NCI-H128 (cell line): ENCODE results near the gene CPSF4L.

ENCODE experiments used
- DNase-seq: peaks from one replicate; lab custom pipeline; 2025; ENCODE audit not compliant: unreplicated experiment; lab: John Stamatoyannopoulos, UW

The CPSF4L gene

GRCh38 chr17:73232587-73233373, 28.9 kb downstream of the CPSF4L start:
- DNase-seq = no peak

GRCh38 chr17:73231841-73232586, 29.7 kb downstream of the CPSF4L start:
- peak; percentile 80 for DNase-seq

- DNase-seq = no peak
Measured at GRCh38 chr17:73231395-73231794, 30.3 kb downstream of the CPSF4L start.

GRCh38 chr17:73230088-73230487, 31.6 kb downstream of the CPSF4L start:
- DNase-seq = no peak

GRCh38 chr17:73228748-73229236, 32.9 kb downstream of the CPSF4L start:
- no peak for DNase-seq

- DNase-seq = no peak
Measured at GRCh38 chr17:73227944-73228343, 33.7 kb downstream of the CPSF4L start.

GRCh38 chr17:73227379-73227778, 34.3 kb downstream of the CPSF4L start:
- DNase-seq = no peak

- DNase-seq = no peak
Measured at GRCh38 chr17:73226556-73227172, 35.0 kb downstream of the CPSF4L start.

- DNase-seq = no peak
Measured at GRCh38 chr17:73224663-73225305, 36.9 kb downstream of the CPSF4L start.

- no peak for DNase-seq
Measured at GRCh38 chr17:73224237-73224636, 37.4 kb downstream of the CPSF4L start.

- no peak for DNase-seq
Measured at GRCh38 chr17:73223626-73224230, 38.0 kb downstream of the CPSF4L start.

- DNase-seq = no peak
Measured at GRCh38 chr17:73215447-73215846, 46.2 kb downstream of the CPSF4L start.

- DNase-seq = no peak
Measured at GRCh38 chr17:73214851-73215250, 46.8 kb downstream of the CPSF4L start.

GRCh38 chr17:73214008-73214407, 47.7 kb downstream of the CPSF4L start:
- DNase-seq = no peak

GRCh38 chr17:73211745-73212144, 49.9 kb downstream of the CPSF4L start:
- no peak for DNase-seq

GRCh38 chr17:73210002-73210678, 51.5 kb downstream of the CPSF4L start:
- DNase-seq = no peak

- DNase-seq = no peak
Measured at GRCh38 chr17:73209436-73209835, 52.2 kb downstream of the CPSF4L start.

- no peak for DNase-seq
Measured at GRCh38 chr17:73208139-73208827, 53.4 kb downstream of the CPSF4L start.

- DNase-seq = no peak
Measured at GRCh38 chr17:73205459-73205961, 56.2 kb downstream of the CPSF4L start.
